K562 (cell line): ENCODE data around the gene RFC2. TPM values are rescaled to one million over a fixed set of nuclear protein-coding genes. Genes with fewer than 3 reads are reported as not detected.

Experiments
- ATAC-seq: fragments of 200-7000 bp; cut with Tn5 transposase; 3 replicates; pipeline ENCODE4 v1.9.1; 2020; ENCODE audit warnings: moderate library complexity
- BruUV-seq: library from RNA; stranded (reverse); fragments of 400-500 nt; replicated peaks from 2 replicates; lab custom pipeline; 2021; lab: Mats Ljungman, UMichigan
- CTCF ChIA-PET: fragments of 300-600 bp; formaldehyde crosslinking; extraction: SDS; loops from one replicate; lab custom pipeline; 2021; ENCODE audit warnings: low intra/inter-chr PET ratio; lab: Yijun Ruan, JAX
- POLR2A ChIA-PET: fragments of 300-600, 350-650 bp; sonication (Branson Sonifier 250); formaldehyde crosslinking; extraction: SDS; loops from one replicate; lab custom pipeline; 2021; ENCODE audit warnings: antibody characterized with exemption, inconsistent platforms; lab: Yijun Ruan, JAX
- DNase-seq, 4 experiments: peaks; one replicate each; pipeline versions ENCODE4 v3.0.0 to v3.0.0-alpha.2; 2011 to 2018; ENCODE audit warnings: low spot score in 3 of 4, mixed read lengths in 3 of 4; ENCODE audit errors: extremely low read depth in 1 of 4
- FAIRE-seq: peaks from 2 replicates; lab custom pipeline; 2011; peaks lifted over from hg19 to GRCh38; lab: Jason Lieb, UNC
- H2AFZ ChIP-seq: 2 replicates; pipeline ENCODE4 v1.6.0; 2011; ENCODE audit warnings: low read depth, low read length, control low read depth, inconsistent platforms
- H3K27ac ChIP-seq: fragments of 200-600 bp; 3 replicates; pipeline ENCODE4 v1.8.0; 2011; ENCODE audit warnings: low read depth, mild to moderate bottlenecking, control low read depth, inconsistent platforms, low read length, moderate library complexity, mixed read lengths; ENCODE audit errors: extremely low read depth
- H3K27me3 ChIP-seq, 2 experiments: fragments of 300-600 bp in 1 of 2; 2 replicates in 1 of 2; 3 replicates in 1 of 2; pipeline versions ENCODE4 v1.6.0 to v1.8.0; 2011; ENCODE audit warnings: inconsistent platforms in 2 of 2, low read length in 2 of 2, mild to moderate bottlenecking in 1 of 2, mixed read lengths in 1 of 2, moderate library complexity in 1 of 2; ENCODE audit not compliant: control insufficient read depth in 2 of 2, insufficient read depth in 2 of 2
- H3K36me3 ChIP-seq: fragments of 300-600 bp; 3 replicates; pipeline ENCODE4 v1.8.0; 2011; ENCODE audit warnings: mild to moderate bottlenecking, low read length, inconsistent platforms; ENCODE audit not compliant: control insufficient read depth, insufficient read depth
- H3K4me1 ChIP-seq, 2 experiments: fragments of 200-600 bp in 1 of 2; replicated peaks in 1 of 2; 2 replicates in 1 of 2; 3 replicates in 1 of 2; pipeline versions ENCODE4 v1.5.1 to v1.8.0; 2011; ENCODE audit warnings: inconsistent platforms in 2 of 2, low read length in 2 of 2, mild to moderate bottlenecking in 1 of 2, mixed read lengths in 1 of 2, moderate library complexity in 1 of 2; ENCODE audit not compliant: control insufficient read depth in 2 of 2, insufficient read depth in 2 of 2
- H3K4me2 ChIP-seq: 2 replicates; pipeline ENCODE4 v1.6.1; 2011; ENCODE audit warnings: low read length, control low read depth, inconsistent platforms, mixed read lengths; ENCODE audit not compliant: insufficient read depth
- H3K4me3 ChIP-seq: fragments of 200-600 bp; sonication (generic), shearing (Covaris generic); 2 replicates; pipeline ENCODE4 v1.5.1; 2016; ENCODE audit warnings: control low read depth, inconsistent platforms
- H3K79me2 ChIP-seq: fragments of 200-600 bp; 3 replicates; pipeline ENCODE4 v1.8.0; 2011; ENCODE audit warnings: low read length, inconsistent platforms; ENCODE audit not compliant: control insufficient read depth, insufficient read depth
- H3K9ac ChIP-seq, 2 experiments: 2 replicates each; pipeline versions ENCODE4 v1.6.0 to v1.6.1; 2011; ENCODE audit warnings: low read depth in 2 of 2, low read length in 2 of 2, control low read depth in 1 of 2, inconsistent platforms in 1 of 2, mild to moderate bottlenecking in 1 of 2, mixed read lengths in 1 of 2; ENCODE audit not compliant: insufficient read depth in 1 of 2
- H3K9me1 ChIP-seq: one replicate; pipeline ENCODE4 v1.6.0; 2011; ENCODE audit warnings: inconsistent platforms, mild to moderate bottlenecking, low read length, moderate library complexity; ENCODE audit not compliant: control insufficient read depth, insufficient read depth
- H3K9me3 ChIP-seq: replicated peaks from 2 replicates; pipeline ENCODE4 v1.5.1; 2011; ENCODE audit warnings: low read depth, low read length, inconsistent platforms; ENCODE audit not compliant: control insufficient read depth, insufficient read depth
- H4K20me1 ChIP-seq: replicated peaks from 2 replicates; pipeline ENCODE4 v1.6.1; 2011; ENCODE audit warnings: low read length, inconsistent platforms, mixed read lengths; ENCODE audit not compliant: control insufficient read depth, insufficient read depth
- BCOR ChIP-seq: fragments of 450-650 bp; IDR thresholded peaks from 2 replicates; pipeline ENCODE4 v1.6.1; 2016
- BRCA1 ChIP-seq, 2 experiments: fragments of 450-650 bp in 1 of 2; sonication (generic) in 1 of 2; formaldehyde crosslinking in 1 of 2; IDR thresholded peaks; 2 replicates each; pipeline versions ENCODE4 v1.5.0 to v1.6.1; 2017 to 2020; ENCODE audit warnings: mild to moderate bottlenecking in 1 of 2, missing genetic modification reagents in 1 of 2
- HNRNPLL ChIP-seq: fragments of 200-400 bp; formaldehyde crosslinking; IDR thresholded peaks from 2 replicates; pipeline ENCODE4 v1.6.1; 2017; ENCODE audit warnings: low read length, low read depth, mild to moderate bottlenecking; ENCODE audit not compliant: poor library complexity, severe bottlenecking
- IRF2 ChIP-seq: sonication (generic); formaldehyde crosslinking; IDR thresholded peaks from 2 replicates; pipeline ENCODE4 v1.8.1; 2022; ENCODE audit warnings: mild to moderate bottlenecking, missing genetic modification reagents
- OTX1 ChIP-seq: fragments of 450-650 bp; formaldehyde crosslinking; IDR thresholded peaks from 2 replicates; pipeline ENCODE4 v1.4.0; 2022; ENCODE audit warnings: mild to moderate bottlenecking
- RAD21 ChIP-seq, 2 experiments: fragments of 250-450 bp in 1 of 2; fragments of 450-650 bp in 1 of 2; sonication (Bioruptor Pico) in 1 of 2; formaldehyde crosslinking in 1 of 2; IDR thresholded peaks in 1 of 2; conservative IDR thresholded peaks in 1 of 2; 2 replicates each; pipeline versions ENCODE4 v1.4.0 to v1.8.0; 2020 to 2022; ENCODE audit warnings: mild to moderate bottlenecking in 2 of 2, moderate library complexity in 1 of 2
- RAD51 ChIP-seq: fragments of 450-650 bp; IDR thresholded peaks from 2 replicates; pipeline ENCODE4 v1.7.1; 2016; ENCODE audit warnings: low read depth, mild to moderate bottlenecking, borderline replicate concordance
- ZNF232 ChIP-seq: sonication (generic); formaldehyde crosslinking; IDR thresholded peaks from 2 replicates; pipeline ENCODE4 v1.8.0; 2022; ENCODE audit warnings: mild to moderate bottlenecking, missing genetic modification reagents
- ZNF584 ChIP-seq: fragments of 200-800 bp; sonication (Bioruptor generic); IDR thresholded peaks from 2 replicates; pipeline ENCODE4 v1.6.1; 2016; ENCODE audit warnings: low read depth, mild to moderate bottlenecking, missing genetic modification characterization, missing compliant biosample characterization
- WGBS: fragments of 100-300 bp; shearing (Covaris generic); methylation state at CpG from one replicate; pipeline ENCODE4 v1.1.6; 2016; ENCODE audit warnings: low coverage, mixed read lengths; ENCODE audit not compliant: insufficient coverage; ENCODE audit errors: missing lambda C conversion rate; 5-methylcytosine and 5-hydroxymethylcytosine counted together
- in situ Hi-C: fragments of 300-500 bp; cut with MboI; formaldehyde crosslinking; loops from 4 replicates; pipeline ENCODE4 v1.15.0; 2018; ENCODE audit warnings: inconsistent platforms, mixed read lengths
- intact Hi-C: fragments of 100-400 bp; cut with micrococcal nuclease; formaldehyde crosslinking; loops from 2 replicates; pipeline ENCODE4 v1.14.2; 2022
- polyA plus RNA-seq, 8 experiments: library from polyadenylated mRNA; depleted of rRNA in 4 of 8; stranded (reverse) in 5 of 8; unstranded in 3 of 8; fragments of >200 nt; fragmentation: Nextera tagmentation in 2 of 8; fragmentation: Illumina TruSeq in 1 of 8; extraction: Ambion mirVana in 2 of 8; extraction: Trizol in 1 of 8; gene quantifications; 2 replicates each; pipeline versions ENCODE4 v1.2.1 to v1.2.3, GENCODE V29; 2011 to 2014; ENCODE audit warnings: inconsistent platforms in 1 of 8, missing spikeins in 1 of 8
- total RNA-seq, 7 experiments: library from RNA; depleted of rRNA in 6 of 7; stranded (reverse); fragments of >200 nt in 6 of 7; fragmentation: Illumina TruSeq in 2 of 7; extraction: Trizol in 2 of 7; gene quantifications; 2 replicates each; pipeline versions ENCODE4 v1.2.1 to v1.2.3, GENCODE V29; 2011 to 2021; ENCODE audit warnings: low replicate concordance in 1 of 7
- TF ChIP-seq, protein P1 (sequence below): fragments of 450-650 bp; formaldehyde crosslinking; IDR thresholded peaks from 2 replicates; pipeline ENCODE4 v1.4.0; 2020; ENCODE audit warnings: mild to moderate bottlenecking, moderate library complexity

RFC2 gene
- total and polyA plus RNA-seq, 9 of the 15 experiments (the other 6 are each of a cell fraction or from before 2014, with no cell fraction given): 32.5 to 161 (median 102) TPM

- Histone ChIP-seq H3K9ac (no peak overlapping the region), H3K4me3 (no peak overlapping the region), H3K9me3 (no peaks in the 10 kb centered on the region)
- POLR2A ChIA-PET: interaction anchor here (1.6 to 1.7 kb wide), 2 partner anchors 12 to 19 kb away, joined by 3 to 8 read pairs; partner anchors contain the start of gene RFC2
- TF ChIP-seq BRCA1 (IDR thresholded peaks at IDR 0.05): no peak
- TF ChIP-seq BRCA1 (CRISPR knock-in tag; IDR thresholded peaks at IDR 0.05): no peak
- TF ChIP-seq, protein P1, sequence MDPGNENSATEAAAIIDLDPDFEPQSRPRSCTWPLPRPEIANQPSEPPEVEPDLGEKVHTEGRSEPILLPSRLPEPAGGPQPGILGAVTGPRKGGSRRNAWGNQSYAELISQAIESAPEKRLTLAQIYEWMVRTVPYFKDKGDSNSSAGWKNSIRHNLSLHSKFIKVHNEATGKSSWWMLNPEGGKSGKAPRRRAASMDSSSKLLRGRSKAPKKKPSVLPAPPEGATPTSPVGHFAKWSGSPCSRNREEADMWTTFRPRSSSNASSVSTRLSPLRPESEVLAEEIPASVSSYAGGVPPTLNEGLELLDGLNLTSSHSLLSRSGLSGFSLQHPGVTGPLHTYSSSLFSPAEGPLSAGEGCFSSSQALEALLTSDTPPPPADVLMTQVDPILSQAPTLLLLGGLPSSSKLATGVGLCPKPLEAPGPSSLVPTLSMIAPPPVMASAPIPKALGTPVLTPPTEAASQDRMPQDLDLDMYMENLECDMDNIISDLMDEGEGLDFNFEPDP (CRISPR knock-in tag): no peak
- TF ChIP-seq, all 486 proteins: peak for 0
- Histone ChIP-seq H4K20me1 (peaks cover 9% of the 10 kb centered on the region; the same call in 1 of the 2 replicates), H3K36me3 (peaks cover 91% of the 10 kb centered on the region; the same call in 2 of the 3 replicates), H3K9me1 (no peaks in the 10 kb centered on the region), H3K4me1 (no peaks in the 10 kb centered on the region), H2AFZ (no peak overlapping the region), H3K79me2 (no peaks in the 10 kb centered on the region; the same call in 2 of the 3 replicates), H3K27me3 (no peaks in the 10 kb centered on the region), H3K27ac (no peak overlapping the region), H3K4me2 (no peak overlapping the region)
- CTCF ChIA-PET: no interaction called here
- ATAC-seq (no peak), DNase-seq (no peak), FAIRE-seq (no peak)
- WGBS: 93% methylated on average over 6 of the region's 6 CpGs
- intact Hi-C loops: no loop called here
- TSS peak; percentile 30 for BruUV-seq
- in situ Hi-C loops: no loop called here
Observed at GRCh38 chr7:74242122-74242443, 12.1 kb downstream of the RFC2 start.

DNA sequence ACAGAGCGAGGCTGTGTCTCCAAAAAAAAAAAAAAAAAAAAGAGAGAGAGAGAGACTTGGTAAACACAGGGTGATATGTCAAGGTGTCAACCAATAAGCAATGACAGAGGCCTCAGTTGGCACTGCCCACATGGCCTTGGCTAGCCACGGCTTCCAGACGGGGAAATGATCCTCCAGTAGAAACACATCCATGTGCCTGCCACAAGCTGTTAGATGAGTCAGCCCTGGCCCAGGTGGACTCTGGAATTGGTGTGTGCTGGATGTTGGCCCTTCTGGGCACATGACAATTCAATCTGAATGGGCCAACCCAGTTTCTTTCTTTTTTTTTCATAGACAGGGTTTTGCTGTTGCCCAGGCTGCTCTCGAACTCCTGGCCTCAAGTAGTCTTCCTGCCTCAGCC is 13.7 kb downstream of the RFC2 start:
- TF ChIP-seq ZNF232 (no peak), HNRNPLL (no peak), ZNF584 (CRISPR knock-in tag) (no peak), RAD21 (CRISPR knock-in tag; conservative IDR thresholded peaks at IDR 0.05 in 1 of 2, IDR thresholded peaks at IDR 0.05 in 1 of 2) (no peak), OTX1 (no peak), IRF2 (CRISPR knock-in tag) (no peak), BCOR (no peak), RAD51 (no peak)
- TF ChIP-seq, all 486 proteins: peak for 0
- Histone ChIP-seq H3K79me2 (no peaks in the 10 kb centered on the region; the same call in 2 of the 3 replicates), H3K4me1 (no peaks in the 10 kb centered on the region; a peak in 1 of 5 replicates), H3K36me3 (peaks cover 96% of the 10 kb centered on the region; the same call in 2 of the 3 replicates), H3K27ac (no peak overlapping the region), H3K27me3 (no peaks in the 10 kb centered on the region), H3K4me3 (no peak overlapping the region), H3K4me2 (no peak overlapping the region), H3K9me3 (no peaks in the 10 kb centered on the region), H3K9ac (no peak overlapping the region), H4K20me1 (peaks cover 13% of the 10 kb centered on the region; the same call in 1 of the 2 replicates), H2AFZ (no peak overlapping the region), H3K9me1 (no peaks in the 10 kb centered on the region)
- in situ Hi-C loops (no loop called here), intact Hi-C loops (no loop called here)
- 100% methylated on average over 3 of the region's 4 CpGs for whole genome bisulfite sequencing
- CTCF ChIA-PET: no interaction called here
- BruUV-seq: no TSS peak
- ATAC-seq (no peak), FAIRE-seq (no peak), DNase-seq (no peak)
- POLR2A ChIA-PET: interaction anchor here (0.6 to 1.3 kb wide), 2 partner anchors 11 to 30 kb away, joined by 3 read pairs; no protein-coding TSS in a partner anchor
